Measurements from ENCODE around the gene SMYD4.
A peak's percentile ranks its signal among the peaks of the same experiment; 100 is the strongest.
"Not testable (repeated sequence)": the region's sequence is repeated elsewhere in the genome, so short reads cannot be mapped to it uniquely, and the experiment has no call there.

The SMYD4 gene

GRCh38 chr17:1783271-1783670 is 46.4 kb downstream of the SMYD4 start:
- DNase-seq (ENCODE audit: low read depth in 4 of 4, low spot score in 1 of 4): no peak

GRCh38 chr17:1782171-1782567 is 47.5 kb downstream of the SMYD4 start:
- DNase-seq (ENCODE audit: low read depth in 4 of 4, low spot score in 1 of 4): no peak

GRCh38 chr17:1779571-1780131 is 50.1 kb downstream of the SMYD4 start:
- no peak for DNase-seq (ENCODE audit: low read depth in 4 of 4, low spot score in 1 of 4)

- DNase-seq (ENCODE audit: low read depth in 4 of 4, low spot score in 1 of 4): no peak
Measured at GRCh38 chr17:1776857-1777256, 52.8 kb downstream of the SMYD4 start.

- DNase-seq (ENCODE audit: low read depth in 4 of 4, low spot score in 1 of 4): no peak
Measured at GRCh38 chr17:1776328-1776727, 53.4 kb downstream of the SMYD4 start.

GRCh38 chr17:1774390-1775176 is 55.1 kb downstream of the SMYD4 start:
- no peak for DNase-seq (ENCODE audit: low read depth in 4 of 4, low spot score in 1 of 4)

- DNase-seq (ENCODE audit: low read depth in 4 of 4, low spot score in 1 of 4): no peak
Measured at GRCh38 chr17:1773696-1774181, 56.0 kb downstream of the SMYD4 start.

- not testable (repeated sequence) for DNase-seq (ENCODE audit: low read depth in 4 of 4, low spot score in 1 of 4)
Measured at GRCh38 chr17:1773000-1773695, 56.6 kb downstream of the SMYD4 start.

- DNase-seq (ENCODE audit: low read depth in 4 of 4, low spot score in 1 of 4): no peak
Measured at GRCh38 chr17:1769822-1770477, 59.8 kb downstream of the SMYD4 start.

- DNase-seq (ENCODE audit: low read depth in 4 of 4, low spot score in 1 of 4): no peak
Measured at GRCh38 chr17:1767358-1767757, 62.3 kb downstream of the SMYD4 start.

- DNase-seq (ENCODE audit: low read depth in 4 of 4, low spot score in 1 of 4): no peak
Measured at GRCh38 chr17:1766382-1767135, 63.1 kb downstream of the SMYD4 start.

GRCh38 chr17:1765576-1765975 is 64.1 kb downstream of the SMYD4 start:
- no peak for DNase-seq (ENCODE audit: low read depth in 4 of 4, low spot score in 1 of 4)

- DNase-seq (ENCODE audit: low read depth in 4 of 4, low spot score in 1 of 4): not testable (repeated sequence)
Measured at GRCh38 chr17:1764705-1765104, 65.0 kb downstream of the SMYD4 start.

- DNase-seq (ENCODE audit: low read depth in 4 of 4, low spot score in 1 of 4): peak in 1 of 4 experiments; percentile 17
Measured at GRCh38 chr17:1764284-1764683, 65.4 kb downstream of the SMYD4 start.

GRCh38 chr17:1762901-1763898 is 66.5 kb downstream of the SMYD4 start:
- no peak for DNase-seq (ENCODE audit: low read depth in 4 of 4, low spot score in 1 of 4)

- no peak for DNase-seq (ENCODE audit: low read depth in 4 of 4, low spot score in 1 of 4)
Measured at GRCh38 chr17:1762233-1762900, 67.3 kb downstream of the SMYD4 start.

- DNase-seq (ENCODE audit: low read depth in 4 of 4, low spot score in 1 of 4): no peak
Measured at GRCh38 chr17:1759529-1759928, 70.2 kb downstream of the SMYD4 start.

- DNase-seq (ENCODE audit: low read depth in 4 of 4, low spot score in 1 of 4): no peak
Measured at GRCh38 chr17:1758807-1759206, 70.9 kb downstream of the SMYD4 start.

- no peak for DNase-seq (ENCODE audit: low read depth in 4 of 4, low spot score in 1 of 4)
Measured at GRCh38 chr17:1755827-1756262, 73.9 kb downstream of the SMYD4 start.

Data from stimulated activated CD4-positive, alpha-beta T cell treated with anti-CD3 and anti-CD28 coated beads, Interleukin-1b, Interleukin-23, amount 100 ng/mL, for 24 hours (primary cell).